ENCODE results near the gene OSBPL8.

Gene OSBPL8

DNA sequence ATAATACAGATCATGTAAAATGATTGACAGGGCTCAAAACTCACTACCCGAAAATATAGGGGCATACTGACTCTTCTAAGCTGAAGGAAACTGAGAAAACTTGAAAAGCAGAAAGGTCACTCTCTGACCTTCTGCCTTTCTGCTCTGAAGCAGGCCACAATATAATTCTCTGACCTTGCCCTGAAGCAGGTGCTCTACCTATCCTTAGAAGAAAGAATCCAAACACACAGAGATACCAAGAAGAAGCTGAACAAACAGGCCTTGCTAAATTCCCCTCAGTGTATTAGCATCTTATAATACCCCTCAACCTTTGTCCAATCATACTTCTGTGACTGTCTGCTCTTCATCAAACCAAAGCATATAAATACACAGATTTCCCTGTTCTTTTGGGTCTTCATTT lies 150.5 kb downstream of the OSBPL8 start:
- no peak overlapping the region for H3K4me3 ChIP-seq (replicated peaks; ENCODE audit: low read depth, low read length)
- no peak for TF ChIP-seq CTCF (IDR thresholded peaks at IDR 0.05; ENCODE audit: low read depth, low read length, missing control alignments)
- no peak for DNase-seq (ENCODE audit: extremely low read depth, low read depth)

GRCh38 chr12:76407710-76408109 lies 151.9 kb downstream of the OSBPL8 start:
- no peak for DNase-seq (ENCODE audit: extremely low read depth, low read depth)
- no peak overlapping the region for H3K4me3 ChIP-seq (replicated peaks; ENCODE audit: low read depth, low read length)
- TF ChIP-seq CTCF (IDR thresholded peaks at IDR 0.05; ENCODE audit: low read depth, low read length, missing control alignments): no peak

DNA sequence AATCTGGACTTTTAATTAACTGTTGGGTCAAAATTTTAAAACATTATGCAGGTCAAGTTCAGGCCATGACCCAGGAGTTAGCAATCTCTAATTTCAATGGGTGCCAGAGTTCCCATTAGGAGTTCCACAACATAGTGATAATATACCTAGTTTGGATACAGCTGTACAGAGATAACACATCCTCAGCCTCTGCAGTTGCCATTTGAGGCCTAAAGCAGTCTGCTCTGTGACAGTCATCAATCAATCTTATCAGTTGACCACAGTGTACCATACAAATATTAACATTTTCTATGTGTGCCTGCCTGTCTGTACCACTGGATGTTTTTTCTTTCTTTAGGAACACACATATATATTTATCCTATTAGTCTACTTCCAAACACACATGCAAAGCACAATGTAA lies 157.3 kb downstream of the OSBPL8 start:
- DNase-seq (ENCODE audit: extremely low read depth, low read depth): no peak
- TF ChIP-seq CTCF (IDR thresholded peaks at IDR 0.05; ENCODE audit: low read depth, low read length, missing control alignments): no peak
- H3K4me3 ChIP-seq (replicated peaks; ENCODE audit: low read depth, low read length): no peak overlapping the region

GRCh38 chr12:76400136-76400535 lies 159.4 kb downstream of the OSBPL8 start:
- no peak for DNase-seq (ENCODE audit: extremely low read depth, low read depth)
- H3K4me3 ChIP-seq (replicated peaks; ENCODE audit: low read depth, low read length): no peak overlapping the region
- TF ChIP-seq CTCF (IDR thresholded peaks at IDR 0.05; ENCODE audit: low read depth, low read length, missing control alignments): no peak

GRCh38 chr12:76399040-76399439 lies 160.5 kb downstream of the OSBPL8 start:
- no peak for DNase-seq (ENCODE audit: extremely low read depth, low read depth)
- no peak overlapping the region for H3K4me3 ChIP-seq (replicated peaks; ENCODE audit: low read depth, low read length)
- TF ChIP-seq CTCF (IDR thresholded peaks at IDR 0.05; ENCODE audit: low read depth, low read length, missing control alignments): no peak

DNA sequence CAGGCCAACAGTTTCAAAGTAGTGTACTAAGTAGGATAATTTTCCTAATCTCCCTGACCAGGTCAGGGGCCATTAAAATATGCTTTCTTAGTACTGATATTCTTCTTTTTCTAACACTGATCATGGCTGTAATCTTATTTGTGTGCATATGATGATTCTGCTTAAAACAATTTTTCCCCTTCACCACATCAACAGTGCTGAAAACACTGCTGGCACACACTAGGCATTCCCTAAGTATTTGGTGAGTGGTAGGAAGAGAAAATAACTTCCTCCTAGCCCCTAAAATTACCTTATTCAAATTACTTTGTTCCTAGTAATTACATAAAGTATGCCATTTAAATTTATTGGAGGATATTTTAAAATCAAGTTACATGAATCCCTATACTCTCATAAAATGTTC lies 161.5 kb downstream of the OSBPL8 start:
- no peak for DNase-seq (ENCODE audit: extremely low read depth, low read depth)
- TF ChIP-seq CTCF (IDR thresholded peaks at IDR 0.05; ENCODE audit: low read depth, low read length, missing control alignments): no peak
- no peak overlapping the region for H3K4me3 ChIP-seq (replicated peaks; ENCODE audit: low read depth, low read length)

DNA sequence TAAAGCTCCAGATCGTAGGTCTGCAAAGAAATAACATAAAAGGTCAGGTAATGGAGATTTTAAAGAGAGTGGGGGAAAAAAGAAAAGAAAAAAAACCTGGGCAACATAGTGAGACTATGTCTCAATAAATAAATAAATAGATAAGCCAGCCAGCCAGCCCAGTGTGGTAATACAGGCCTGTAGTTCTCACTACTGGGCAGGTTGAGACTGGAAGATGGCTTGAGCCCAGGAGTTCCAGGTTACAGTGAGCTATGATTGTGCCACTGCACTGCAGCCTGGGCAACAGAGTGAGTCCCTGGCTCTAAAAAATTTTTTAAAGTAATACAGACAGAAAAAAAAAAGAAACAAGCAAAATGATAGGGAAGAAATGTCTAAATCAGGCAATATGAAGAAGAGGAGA lies 168.1 kb downstream of the OSBPL8 start:
- no peak for DNase-seq (ENCODE audit: extremely low read depth, low read depth)
- TF ChIP-seq CTCF (IDR thresholded peaks at IDR 0.05; ENCODE audit: low read depth, low read length, missing control alignments): no peak
- H3K4me3 ChIP-seq (replicated peaks; ENCODE audit: low read depth, low read length): no peak overlapping the region
